ENCODE data around the gene TAF6.

- no peak for TF ChIP-seq CTCF (IDR thresholded peaks at IDR 0.05; ENCODE audit: insufficient read depth, low read length, poor library complexity, severe bottlenecking)
- no peak for TF ChIP-seq EZH2phosphoT487 (conservative IDR thresholded peaks at IDR 0.05; ENCODE audit: low read length)
Observed at GRCh38 chr7:100128637-100128963, 9.4 kb upstream of the TAF6 start.
